ENCODE measurements around the gene TMEM41B. TPM values are rescaled to one million over a fixed set of nuclear protein-coding genes. Genes with fewer than 3 reads are reported as not detected.
"Not testable (repeated sequence)": the region's sequence is repeated elsewhere in the genome, so short reads cannot be mapped to it uniquely, and the experiment has no call there.

Gene TMEM41B
- polyA plus RNA-seq, 1 donor from 2014 or later = 49.5 TPM

GRCh38 chr11:9247863-9248262 lies 66.5 kb downstream of the TMEM41B start:
- Histone ChIP-seq H3K27me3 (ENCODE audit: insufficient read depth, low read depth, low read length) (no peaks in the 10 kb centered on the region), H3K4me2 (ENCODE audit: low read length) (no peak overlapping the region), H3K9me3 (ENCODE audit: low read length) (no peaks in the 10 kb centered on the region), H3K9me2 (ENCODE audit: insufficient read depth, low read length) (no peaks in the 10 kb centered on the region), H3K79me2 (replicated peaks; ENCODE audit: insufficient read depth, low read length) (peaks cover 22% of the 10 kb centered on the region), H3K27ac (ENCODE audit: low read length) (no peak overlapping the region), H2AFZ (ENCODE audit: low read depth, low read length) (no peak overlapping the region), H4K20me1 (ENCODE audit: insufficient read depth) (no peaks in the 10 kb centered on the region), H3K9ac (ENCODE audit: low read length) (no peak overlapping the region), H3K36me3 (ENCODE audit: insufficient read depth, low read length) (no peaks in the 10 kb centered on the region), H3F3A (ENCODE audit: insufficient read depth, low read length, poor library complexity, severe bottlenecking) (no peaks in the 10 kb centered on the region), H3K4me3 (ENCODE audit: low read length) (no peak overlapping the region)
- TF ChIP-seq EP300 (conservative IDR thresholded peaks at IDR 0.05; ENCODE audit: poor library complexity, severe bottlenecking) (no peak), TAF1 (IDR thresholded peaks at IDR 0.05; ENCODE audit: low read depth) (no peak), MXI1 (conservative IDR thresholded peaks at IDR 0.05; ENCODE audit: poor library complexity, severe bottlenecking) (no peak), EZH2 (IDR thresholded peaks at IDR 0.05; ENCODE audit: borderline replicate concordance, insufficient read depth, low read length, poor library complexity, severe bottlenecking) (no peak), RAD21 (conservative IDR thresholded peaks at IDR 0.05) (no peak)

GRCh38 chr11:9236242-9236641 lies 78.2 kb downstream of the TMEM41B start:
- not testable (repeated sequence) for H3F3A ChIP-seq (ENCODE audit: insufficient read depth, low read length, poor library complexity, severe bottlenecking); H3K27me3 ChIP-seq (ENCODE audit: insufficient read depth, low read depth, low read length); H3K27ac ChIP-seq (ENCODE audit: low read length); H3K9ac ChIP-seq (ENCODE audit: low read length); H2AFZ ChIP-seq (ENCODE audit: low read depth, low read length); H3K9me3 ChIP-seq (ENCODE audit: low read length); H3K4me3 ChIP-seq (ENCODE audit: low read length); H3K9me2 ChIP-seq (ENCODE audit: insufficient read depth, low read length); H3K4me2 ChIP-seq (ENCODE audit: low read length); H4K20me1 ChIP-seq (ENCODE audit: insufficient read depth); H3K36me3 ChIP-seq (ENCODE audit: insufficient read depth, low read length)
- peaks cover 52% of the 10 kb centered on the region for H3K79me2 ChIP-seq (replicated peaks; ENCODE audit: insufficient read depth, low read length)

- Histone ChIP-seq H3K36me3 (ENCODE audit: insufficient read depth, low read length) (no peaks in the 10 kb centered on the region), H3K4me3 (ENCODE audit: low read length) (no peak overlapping the region), H3K79me2 (replicated peaks; ENCODE audit: insufficient read depth, low read length) (peaks cover 64% of the 10 kb centered on the region), H3K9me3 (ENCODE audit: low read length) (no peaks in the 10 kb centered on the region), H3F3A (ENCODE audit: insufficient read depth, low read length, poor library complexity, severe bottlenecking) (no peaks in the 10 kb centered on the region), H3K27me3 (ENCODE audit: insufficient read depth, low read depth, low read length) (no peaks in the 10 kb centered on the region), H4K20me1 (ENCODE audit: insufficient read depth) (no peaks in the 10 kb centered on the region), H3K9ac (ENCODE audit: low read length) (no peak overlapping the region), H3K9me2 (ENCODE audit: insufficient read depth, low read length) (no peaks in the 10 kb centered on the region), H3K4me2 (ENCODE audit: low read length) (no peak overlapping the region), H3K27ac (ENCODE audit: low read length) (no peak overlapping the region), H2AFZ (ENCODE audit: low read depth, low read length) (no peak overlapping the region)
- TF ChIP-seq, protein P1, sequence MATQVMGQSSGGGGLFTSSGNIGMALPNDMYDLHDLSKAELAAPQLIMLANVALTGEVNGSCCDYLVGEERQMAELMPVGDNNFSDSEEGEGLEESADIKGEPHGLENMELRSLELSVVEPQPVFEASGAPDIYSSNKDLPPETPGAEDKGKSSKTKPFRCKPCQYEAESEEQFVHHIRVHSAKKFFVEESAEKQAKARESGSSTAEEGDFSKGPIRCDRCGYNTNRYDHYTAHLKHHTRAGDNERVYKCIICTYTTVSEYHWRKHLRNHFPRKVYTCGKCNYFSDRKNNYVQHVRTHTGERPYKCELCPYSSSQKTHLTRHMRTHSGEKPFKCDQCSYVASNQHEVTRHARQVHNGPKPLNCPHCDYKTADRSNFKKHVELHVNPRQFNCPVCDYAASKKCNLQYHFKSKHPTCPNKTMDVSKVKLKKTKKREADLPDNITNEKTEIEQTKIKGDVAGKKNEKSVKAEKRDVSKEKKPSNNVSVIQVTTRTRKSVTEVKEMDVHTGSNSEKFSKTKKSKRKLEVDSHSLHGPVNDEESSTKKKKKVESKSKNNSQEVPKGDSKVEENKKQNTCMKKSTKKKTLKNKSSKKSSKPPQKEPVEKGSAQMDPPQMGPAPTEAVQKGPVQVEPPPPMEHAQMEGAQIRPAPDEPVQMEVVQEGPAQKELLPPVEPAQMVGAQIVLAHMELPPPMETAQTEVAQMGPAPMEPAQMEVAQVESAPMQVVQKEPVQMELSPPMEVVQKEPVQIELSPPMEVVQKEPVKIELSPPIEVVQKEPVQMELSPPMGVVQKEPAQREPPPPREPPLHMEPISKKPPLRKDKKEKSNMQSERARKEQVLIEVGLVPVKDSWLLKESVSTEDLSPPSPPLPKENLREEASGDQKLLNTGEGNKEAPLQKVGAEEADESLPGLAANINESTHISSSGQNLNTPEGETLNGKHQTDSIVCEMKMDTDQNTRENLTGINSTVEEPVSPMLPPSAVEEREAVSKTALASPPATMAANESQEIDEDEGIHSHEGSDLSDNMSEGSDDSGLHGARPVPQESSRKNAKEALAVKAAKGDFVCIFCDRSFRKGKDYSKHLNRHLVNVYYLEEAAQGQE (IDR thresholded peaks at IDR 0.05; ENCODE audit: borderline replicate concordance) = no peak
- TF ChIP-seq MXI1 (conservative IDR thresholded peaks at IDR 0.05; ENCODE audit: poor library complexity, severe bottlenecking) (no peak), EZH2 (IDR thresholded peaks at IDR 0.05; ENCODE audit: borderline replicate concordance, insufficient read depth, low read length, poor library complexity, severe bottlenecking) (no peak), CTCF (IDR thresholded peaks at IDR 0.05; ENCODE audit: poor library complexity, severe bottlenecking) (no peak), TAF1 (IDR thresholded peaks at IDR 0.05; ENCODE audit: low read depth) (no peak), RAD21 (conservative IDR thresholded peaks at IDR 0.05) (no peak), POLR2AphosphoS5 (IDR thresholded peaks at IDR 0.05) (no peak), EP300 (conservative IDR thresholded peaks at IDR 0.05; ENCODE audit: poor library complexity, severe bottlenecking) (no peak), SMC3 (conservative IDR thresholded peaks at IDR 0.05; ENCODE audit: poor library complexity) (no peak)
These were observed 81.9 kb downstream of the TMEM41B start for GRCh38 chr11:9232482-9232881.

Data from neural cell (in vitro differentiated cells).